HL-60 (cell line): Measurements from ENCODE around the gene GALP.

ENCODE experiments used
- CTCF ChIP-seq: IDR thresholded peaks from one replicate; pipeline ENCODE4 v1.5.1; 2011; ENCODE audit warnings: low read length, control low read depth, inconsistent platforms; ENCODE audit not compliant: insufficient read depth
- GABPA ChIP-seq: IDR thresholded peaks from 2 replicates; pipeline ENCODE4 v1.6.1; 2012; ENCODE audit warnings: low read depth
- POLR2AphosphoS5 ChIP-seq: IDR thresholded peaks from 2 replicates; pipeline ENCODE4 v1.6.1; 2012; ENCODE audit warnings: low read depth
- REST ChIP-seq: IDR thresholded peaks from 2 replicates; pipeline ENCODE4 v1.6.1; 2012; ENCODE audit warnings: low read depth; ENCODE audit not compliant: insufficient replicate concordance
- SPI1 ChIP-seq: IDR thresholded peaks from 2 replicates; pipeline ENCODE4 v1.6.1; 2012; ENCODE audit warnings: low read depth, mild to moderate bottlenecking, borderline replicate concordance

GRCh38 chr19:56223481-56223880, 47.7 kb downstream of the GALP start:
- TF ChIP-seq POLR2AphosphoS5, result no peak
- TF ChIP-seq CTCF, result no peak
- TF ChIP-seq REST, result no peak
- no peak for TF ChIP-seq SPI1
- TF ChIP-seq GABPA, result no peak
